ENCODE data around the gene MOSPD2. TPM values are rescaled to one million over a fixed set of nuclear protein-coding genes. Genes with fewer than 3 reads are reported as not detected.

The MOSPD2 gene
- total RNA-seq, 1 donor, result 29.0 TPM

- no peak for DNase-seq (ENCODE audit: insufficient read length, low spot score, missing footprints)
- H2AFZ ChIP-seq (ENCODE audit: low read length), result no peak overlapping the region
- no peaks in the 10 kb centered on the region for H4K20me1 ChIP-seq (ENCODE audit: insufficient read depth, low read length)
- H3K27ac ChIP-seq (ENCODE audit: low read depth, low read length), result peak overlapping the region; percentile 73
- H3K36me3 ChIP-seq (ENCODE audit: insufficient read depth, low read length), result peaks cover 14% of the 10 kb centered on the region
- H3K79me2 ChIP-seq (ENCODE audit: insufficient read depth, low read length), result no peaks in the 10 kb centered on the region
- no peaks in the 10 kb centered on the region for H3K27me3 ChIP-seq (ENCODE audit: insufficient read depth, low read length)
- H3K4me1 ChIP-seq (ENCODE audit: insufficient read depth, low read length), result peaks cover 15% of the 10 kb centered on the region
- H3K4me2 ChIP-seq (ENCODE audit: insufficient read depth, low read length), result no peak overlapping the region
- no peaks in the 10 kb centered on the region for H3K9me3 ChIP-seq (ENCODE audit: low read depth, low read length)
- no peak for TF ChIP-seq CTCF (IDR thresholded peaks at IDR 0.05; ENCODE audit: extremely low read depth, low read depth, low read length)
- no peak overlapping the region for H3K4me3 ChIP-seq (ENCODE audit: insufficient read depth, low read length)
Observed at GRCh38 chrX:14915596-14915995, 42.4 kb downstream of the MOSPD2 start.

- no peak overlapping the region for H3K4me2 ChIP-seq (ENCODE audit: insufficient read depth, low read length)
- H3K9me3 ChIP-seq (ENCODE audit: low read depth, low read length), result no peaks in the 10 kb centered on the region
- H3K4me1 ChIP-seq (ENCODE audit: insufficient read depth, low read length), result peaks cover 17% of the 10 kb centered on the region
- TF ChIP-seq CTCF (IDR thresholded peaks at IDR 0.05; ENCODE audit: extremely low read depth, low read depth, low read length), result no peak
- DNase-seq (ENCODE audit: insufficient read length, low spot score, missing footprints), result no peak
- no peaks in the 10 kb centered on the region for H4K20me1 ChIP-seq (ENCODE audit: insufficient read depth, low read length)
- H2AFZ ChIP-seq (ENCODE audit: low read length), result no peak overlapping the region
- H3K27me3 ChIP-seq (ENCODE audit: insufficient read depth, low read length), result no peaks in the 10 kb centered on the region
- no peaks in the 10 kb centered on the region for H3K79me2 ChIP-seq (ENCODE audit: insufficient read depth, low read length)
- no peak overlapping the region for H3K4me3 ChIP-seq (ENCODE audit: insufficient read depth, low read length)
- peaks cover 14% of the 10 kb centered on the region for H3K36me3 ChIP-seq (ENCODE audit: insufficient read depth, low read length)
- H3K27ac ChIP-seq (ENCODE audit: low read depth, low read length), result peak overlapping the region; percentile 73
Observed at GRCh38 chrX:14916017-14916674, 42.9 kb downstream of the MOSPD2 start.

GRCh38 chrX:14919407-14919806, 46.2 kb downstream of the MOSPD2 start:
- Histone ChIP-seq H3K79me2 (ENCODE audit: insufficient read depth, low read length) (no peaks in the 10 kb centered on the region), H4K20me1 (ENCODE audit: insufficient read depth, low read length) (no peaks in the 10 kb centered on the region), H3K36me3 (ENCODE audit: insufficient read depth, low read length) (peaks cover 7% of the 10 kb centered on the region), H3K4me1 (ENCODE audit: insufficient read depth, low read length) (peaks cover 25% of the 10 kb centered on the region), H3K27me3 (ENCODE audit: insufficient read depth, low read length) (no peaks in the 10 kb centered on the region), H3K9me3 (ENCODE audit: low read depth, low read length) (no peaks in the 10 kb centered on the region), H3K27ac (ENCODE audit: low read depth, low read length) (peak overlapping the region; percentile 29), H3K4me2 (ENCODE audit: insufficient read depth, low read length) (no peak overlapping the region), H3K4me3 (ENCODE audit: insufficient read depth, low read length) (no peak overlapping the region), H2AFZ (ENCODE audit: low read length) (no peak overlapping the region)
- DNase-seq (ENCODE audit: insufficient read length, low spot score, missing footprints), result no peak
- TF ChIP-seq CTCF (IDR thresholded peaks at IDR 0.05; ENCODE audit: extremely low read depth, low read depth, low read length), result no peak

GRCh38 chrX:14920196-14920595, 47.0 kb downstream of the MOSPD2 start:
- no peak overlapping the region for H2AFZ ChIP-seq (ENCODE audit: low read length)
- no peaks in the 10 kb centered on the region for H3K79me2 ChIP-seq (ENCODE audit: insufficient read depth, low read length)
- H3K27me3 ChIP-seq (ENCODE audit: insufficient read depth, low read length), result no peaks in the 10 kb centered on the region
- peaks cover 7% of the 10 kb centered on the region for H3K36me3 ChIP-seq (ENCODE audit: insufficient read depth, low read length)
- H3K4me3 ChIP-seq (ENCODE audit: insufficient read depth, low read length), result no peak overlapping the region
- no peak for TF ChIP-seq CTCF (IDR thresholded peaks at IDR 0.05; ENCODE audit: extremely low read depth, low read depth, low read length)
- H4K20me1 ChIP-seq (ENCODE audit: insufficient read depth, low read length), result no peaks in the 10 kb centered on the region
- H3K4me1 ChIP-seq (ENCODE audit: insufficient read depth, low read length), result peaks cover 25% of the 10 kb centered on the region
- no peak for DNase-seq (ENCODE audit: insufficient read length, low spot score, missing footprints)
- peak overlapping the region; percentile 29 for H3K27ac ChIP-seq (ENCODE audit: low read depth, low read length)
- H3K9me3 ChIP-seq (ENCODE audit: low read depth, low read length), result no peaks in the 10 kb centered on the region
- no peak overlapping the region for H3K4me2 ChIP-seq (ENCODE audit: insufficient read depth, low read length)
